NCI-H345 (cell line): ENCODE measurements around the gene PRKACG.
"Not testable (repeated sequence)": the region's sequence is repeated elsewhere in the genome, so short reads cannot be mapped to it uniquely, and the experiment has no call there.

ENCODE experiments used
- DNase-seq: peaks from one replicate; lab custom pipeline; 2025; lab: John Stamatoyannopoulos, UW

PRKACG gene

GRCh38 chr9:69014013-69014412 is at the start of gene PRKACG:
Gene PRKACG, minus strand, starts transcription at chr9:69014113. Its CDS starts 21 bp downstream, at chr9:69014092.
- DNase-seq, result no peak

GRCh38 chr9:69062195-69062594 is 48.3 kb upstream of the PRKACG start:
- DNase-seq, result no peak

GRCh38 chr9:69060766-69061165 is 46.9 kb upstream of the PRKACG start:
- DNase-seq, result no peak

GRCh38 chr9:69058101-69058500 is 44.2 kb upstream of the PRKACG start:
- DNase-seq, result no peak

GRCh38 chr9:69056191-69056815 is 42.4 kb upstream of the PRKACG start:
- DNase-seq, result no peak

GRCh38 chr9:69054989-69055388 is 41.1 kb upstream of the PRKACG start:
- DNase-seq, result no peak

- DNase-seq, result not testable (repeated sequence)
These were observed 37.0 kb upstream of the PRKACG start for GRCh38 chr9:69050936-69051335.

GRCh38 chr9:69049094-69049493 is 35.2 kb upstream of the PRKACG start:
- DNase-seq, result no peak

GRCh38 chr9:69047371-69047770 is 33.5 kb upstream of the PRKACG start:
- no peak for DNase-seq

- DNase-seq, result no peak
These were observed 32.8 kb upstream of the PRKACG start for GRCh38 chr9:69046723-69047122.

- DNase-seq, result no peak
These were observed 31.9 kb upstream of the PRKACG start for GRCh38 chr9:69045821-69046220.

GRCh38 chr9:69044240-69045219 is 30.6 kb upstream of the PRKACG start:
- DNase-seq, result no peak

- no peak for DNase-seq
These were observed 26.7 kb upstream of the PRKACG start for GRCh38 chr9:69040646-69041045.

- no peak for DNase-seq
These were observed 22.9 kb upstream of the PRKACG start for GRCh38 chr9:69036799-69037198.

- DNase-seq, result no peak
These were observed 22.4 kb upstream of the PRKACG start for GRCh38 chr9:69036309-69036708.

- DNase-seq, result peak; percentile 67
These were observed 21.8 kb upstream of the PRKACG start, which contains the start of gene FXN for GRCh38 chr9:69035438-69036308. Gene FXN, plus strand, starts transcription at chr9:69035752. Its CDS starts 31 bp downstream, at chr9:69035783.

GRCh38 chr9:69034071-69034470 is 20.2 kb upstream of the PRKACG start:
- peak; percentile 10 for DNase-seq

- DNase-seq, result no peak
These were observed 17.1 kb upstream of the PRKACG start for GRCh38 chr9:69030851-69031645.

- DNase-seq, result no peak
These were observed 15.6 kb upstream of the PRKACG start for GRCh38 chr9:69029535-69029934.

GRCh38 chr9:69028754-69029153 is 14.8 kb upstream of the PRKACG start:
- no peak for DNase-seq
